HCT116 (cell line): ENCODE data around the gene SRF. TPM values are rescaled to one million over a fixed set of nuclear protein-coding genes. Genes with fewer than 3 reads are reported as not detected.

Source experiments
- ATAC-seq: fragments of 200-7000 bp; cut with Tn5 transposase; 2 replicates; pipeline ENCODE4 v1.9.1; 2020; ENCODE audit warnings: mild to moderate bottlenecking, moderate library complexity
- BruUV-seq: library from RNA; stranded (reverse); fragments of 400-500 nt; replicated peaks from 2 replicates; lab custom pipeline; 2021; lab: Mats Ljungman, UMichigan
- CTCF ChIA-PET: fragments of 300-600 bp; sonication (Branson Sonifier 250); formaldehyde crosslinking; loops from one replicate; lab custom pipeline; 2021; ENCODE audit warnings: antibody characterized with exemption; lab: Charles Lee
- POLR2A ChIA-PET: fragments of 300-600, 350-600 bp; sonication (Branson Sonifier 250); formaldehyde crosslinking; loops from one replicate; lab custom pipeline; 2021; ENCODE audit warnings: antibody characterized with exemption; lab: Charles Lee
- RAD21 ChIA-PET, 2 experiments: fragments of 300-600 bp; sonication (Branson Sonifier 250); formaldehyde crosslinking; loops; one replicate each; lab custom pipeline; 2023; ENCODE audit warnings: low total read pairs in 2 of 2; ENCODE audit not compliant: uncharacterized antibody in 2 of 2, unreplicated experiment in 2 of 2, low non-redundant PET in 1 of 2; lab: Charles Lee
- DNase-seq: peaks from one replicate; pipeline ENCODE4 v3.0.0-alpha.2; 2010; ENCODE audit warnings: low read depth, low spot score
- H2AFZ ChIP-seq: fragments of 200-600 bp; shearing (Covaris generic), sonication (generic); 2 replicates; pipeline ENCODE4 v1.6.1; 2017; ENCODE audit warnings: low read depth, mixed run types, mixed read lengths, antibody characterized with exemption, low read length; ENCODE audit not compliant: poor library complexity, severe bottlenecking
- H3K27ac ChIP-seq: 2 replicates; pipeline ENCODE4 v1.5.1; 2012; ENCODE audit warnings: low read depth, low read length
- H3K27me3 ChIP-seq: fragments of 200-600 bp; sonication (generic); 2 replicates; pipeline ENCODE4 v1.6.1; 2016; ENCODE audit warnings: mixed run types, low read length, mixed read lengths; ENCODE audit not compliant: insufficient read depth
- H3K36me3 ChIP-seq, 2 experiments: fragments of 200-500 bp in 1 of 2; fragments of 200-600 bp in 1 of 2; sonication (Bioruptor generic) in 1 of 2; sonication (generic) in 1 of 2; 2 replicates each; pipeline versions ENCODE4 v1.5.1 to v1.6.1; 2014 to 2016; ENCODE audit warnings: low read length in 2 of 2, inconsistent platforms in 1 of 2, mixed read lengths in 1 of 2, mixed run types in 1 of 2; ENCODE audit not compliant: insufficient read depth in 2 of 2, control insufficient read depth in 1 of 2
- H3K4me1 ChIP-seq, 2 experiments: fragments of 200-600 bp in 1 of 2; sonication (generic) in 1 of 2; 2 replicates each; pipeline versions ENCODE4 v1.5.1 to v1.6.1; 2012 to 2017; ENCODE audit warnings: low read length in 2 of 2, inconsistent platforms in 1 of 2, mild to moderate bottlenecking in 1 of 2, mixed read lengths in 1 of 2, mixed run types in 1 of 2, moderate library complexity in 1 of 2; ENCODE audit not compliant: insufficient read depth in 2 of 2, control insufficient read depth in 1 of 2
- H3K4me2 ChIP-seq: fragments of 200-600 bp; sonication (generic); 2 replicates; pipeline ENCODE4 v1.6.1; 2017; ENCODE audit warnings: mixed run types, low read length, mixed read lengths
- H3K4me3 ChIP-seq, 2 experiments: fragments of 200-600 bp in 1 of 2; sonication (generic) in 1 of 2; replicated peaks in 1 of 2; 2 replicates each; pipeline ENCODE4 v1.5.1; 2011 to 2016; ENCODE audit warnings: low read length in 2 of 2, control low read depth in 1 of 2, low read depth in 1 of 2, mild to moderate bottlenecking in 1 of 2, mixed read lengths in 1 of 2, mixed run types in 1 of 2
- H3K79me2 ChIP-seq: fragments of 200-600 bp; sonication (generic); 2 replicates; pipeline ENCODE4 v1.6.1; 2017; ENCODE audit warnings: mild to moderate bottlenecking, mixed run types, low read length, moderate library complexity, mixed read lengths; ENCODE audit not compliant: insufficient read depth
- H3K9ac ChIP-seq: fragments of 200-600 bp; sonication (generic); 2 replicates; pipeline ENCODE4 v1.6.1; 2016; ENCODE audit warnings: low read length, mixed read lengths
- H3K9me2 ChIP-seq: fragments of 200-600 bp; sonication (generic), shearing (Covaris generic); 2 replicates; pipeline ENCODE4 v1.6.1; 2017; ENCODE audit warnings: mixed run types, mild to moderate bottlenecking, moderate library complexity; ENCODE audit not compliant: insufficient read depth
- H3K9me3 ChIP-seq, 2 experiments: fragments of 200-500 bp in 1 of 2; fragments of 200-600 bp in 1 of 2; sonication (Bioruptor generic) in 1 of 2; sonication (generic) in 1 of 2; 2 replicates each; pipeline ENCODE4 v1.6.1; 2014 to 2017; ENCODE audit warnings: low read length in 2 of 2, mixed read lengths in 2 of 2, inconsistent platforms in 1 of 2, low read depth in 1 of 2, mild to moderate bottlenecking in 1 of 2, mixed run types in 1 of 2, moderate library complexity in 1 of 2; ENCODE audit not compliant: control insufficient read depth in 1 of 2, insufficient read depth in 1 of 2
- H4K20me1 ChIP-seq: fragments of 200-600 bp; sonication (generic), shearing (Covaris generic); 2 replicates; pipeline ENCODE4 v1.6.1; 2017; ENCODE audit warnings: mixed run types, mild to moderate bottlenecking, moderate library complexity; ENCODE audit not compliant: insufficient read depth
- CEBPB ChIP-seq: IDR thresholded peaks from 2 replicates; pipeline ENCODE4 v1.6.1; 2012; ENCODE audit warnings: low read depth
- EGR1 ChIP-seq: IDR thresholded peaks from 2 replicates; pipeline ENCODE4 v1.6.1; 2012; ENCODE audit warnings: low read depth
- ELF1 ChIP-seq: IDR thresholded peaks from 2 replicates; pipeline ENCODE4 v1.6.1; 2012; ENCODE audit warnings: low read depth, borderline replicate concordance
- EZH2 ChIP-seq: fragments of 200-600 bp; sonication (generic); IDR thresholded peaks from 2 replicates; pipeline ENCODE4 v1.6.1; 2017; ENCODE audit warnings: antibody characterized with exemption, mixed run types
- POLR2AphosphoS5 ChIP-seq: IDR thresholded peaks from 2 replicates; pipeline ENCODE4 v1.6.1; 2011; ENCODE audit warnings: mild to moderate bottlenecking, low read depth, low read length, moderate library complexity
- SP1 ChIP-seq: IDR thresholded peaks from 2 replicates; pipeline ENCODE4 v1.6.1; 2012; ENCODE audit warnings: low read depth
- ZNF274 ChIP-seq: fragments of 200-500 bp; sonication (Bioruptor generic); IDR thresholded peaks from 2 replicates; pipeline ENCODE4 v1.6.1; 2014; ENCODE audit warnings: mild to moderate bottlenecking, low read depth, low read length, inconsistent platforms
- intact Hi-C: fragments of 100-400 bp; cut with micrococcal nuclease; formaldehyde crosslinking; loops from 2 replicates; pipeline ENCODE4 v1.10.0; 2022
- total RNA-seq: library from RNA; stranded (reverse); gene quantifications from one replicate; pipeline ENCODE4 v1.2.1, GENCODE V29; 2021; ENCODE audit not compliant: unreplicated experiment
- TF ChIP-seq, protein P1 (sequence below): IDR thresholded peaks from 2 replicates; pipeline ENCODE4 v1.6.1; 2011; ENCODE audit warnings: mild to moderate bottlenecking, low read length, moderate library complexity; ENCODE audit not compliant: insufficient replicate concordance; ENCODE audit errors: extremely low read depth
- TF ChIP-seq, protein P2 (sequence below): IDR thresholded peaks from 2 replicates; pipeline ENCODE4 v1.6.1; 2012

Gene SRF
- total RNA-seq, 1 experiment from 2014 or later: 28.1 TPM

DNA sequence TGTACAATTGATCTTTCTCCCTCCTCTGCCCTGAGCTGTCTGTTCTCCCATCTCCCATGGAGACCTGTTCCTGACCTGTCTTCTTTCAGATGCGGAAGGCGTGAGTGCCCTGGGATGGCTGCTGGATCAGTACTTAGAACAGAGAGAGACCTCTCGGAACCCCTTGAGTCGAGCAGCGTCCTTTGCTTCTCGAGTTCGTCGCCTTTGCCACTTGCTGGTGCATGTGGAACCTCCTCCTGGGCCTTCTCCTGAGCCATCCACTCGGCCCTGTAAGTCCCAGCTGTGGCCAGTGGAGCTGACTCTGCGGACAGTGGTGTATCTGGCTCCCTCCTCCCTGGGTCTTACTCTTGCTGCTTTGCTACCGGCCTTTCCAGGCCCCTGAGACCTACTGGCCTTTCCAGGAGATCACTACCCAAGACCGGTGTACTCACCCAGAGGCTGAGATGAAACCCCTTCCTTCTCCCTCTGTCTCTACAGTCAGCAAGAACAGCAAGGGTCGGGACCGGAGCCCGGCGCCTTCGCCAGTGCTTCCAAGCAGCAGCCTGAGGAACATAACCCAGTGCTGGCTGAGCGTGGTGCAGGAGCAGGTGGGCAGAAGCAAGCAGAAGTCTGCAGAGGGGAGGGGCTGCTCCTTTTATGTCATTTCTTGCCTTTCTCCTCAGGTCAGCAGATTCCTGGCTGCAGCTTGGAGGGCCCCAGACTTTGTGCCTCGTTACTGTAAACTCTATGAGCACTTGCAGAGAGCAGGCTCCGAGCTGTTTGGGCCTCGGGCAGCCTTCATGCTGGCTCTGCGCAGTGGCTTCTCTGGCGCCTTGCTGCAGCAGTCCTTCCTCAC lies 33.4 kb downstream of the SRF start:
- no TSS peak for BruUV-seq
- no peak overlapping the region for H3K4me3 ChIP-seq
- POLR2A ChIA-PET: no interaction called here
- no peak overlapping the region for H2AFZ ChIP-seq
- H3K4me2 ChIP-seq: no peak overlapping the region
- no peaks in the 10 kb centered on the region for H3K79me2 ChIP-seq
- H3K9ac ChIP-seq: no peak overlapping the region
- no peak overlapping the region for H3K27ac ChIP-seq
- no peaks in the 10 kb centered on the region; a peak in 1 of 4 replicates for H3K36me3 ChIP-seq
- no peaks in the 10 kb centered on the region for H3K9me3 ChIP-seq
- no peaks in the 10 kb centered on the region for H4K20me1 ChIP-seq
- H3K9me2 ChIP-seq: no peaks in the 10 kb centered on the region
- ATAC-seq (no peak), DNase-seq (no peak)
- no peak for TF ChIP-seq SP1
- TF ChIP-seq, protein P1, sequence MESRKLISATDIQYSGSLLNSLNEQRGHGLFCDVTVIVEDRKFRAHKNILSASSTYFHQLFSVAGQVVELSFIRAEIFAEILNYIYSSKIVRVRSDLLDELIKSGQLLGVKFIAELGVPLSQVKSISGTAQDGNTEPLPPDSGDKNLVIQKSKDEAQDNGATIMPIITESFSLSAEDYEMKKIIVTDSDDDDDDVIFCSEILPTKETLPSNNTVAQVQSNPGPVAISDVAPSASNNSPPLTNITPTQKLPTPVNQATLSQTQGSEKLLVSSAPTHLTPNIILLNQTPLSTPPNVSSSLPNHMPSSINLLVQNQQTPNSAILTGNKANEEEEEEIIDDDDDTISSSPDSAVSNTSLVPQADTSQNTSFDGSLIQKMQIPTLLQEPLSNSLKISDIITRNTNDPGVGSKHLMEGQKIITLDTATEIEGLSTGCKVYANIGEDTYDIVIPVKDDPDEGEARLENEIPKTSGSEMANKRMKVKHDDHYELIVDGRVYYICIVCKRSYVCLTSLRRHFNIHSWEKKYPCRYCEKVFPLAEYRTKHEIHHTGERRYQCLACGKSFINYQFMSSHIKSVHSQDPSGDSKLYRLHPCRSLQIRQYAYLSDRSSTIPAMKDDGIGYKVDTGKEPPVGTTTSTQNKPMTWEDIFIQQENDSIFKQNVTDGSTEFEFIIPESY: no peak
- TF ChIP-seq CEBPB: no peak
- TF ChIP-seq POLR2AphosphoS5: no peak
- intact Hi-C loops: no loop called here
- CTCF ChIA-PET: no interaction called here
- no peaks in the 10 kb centered on the region for H3K4me1 ChIP-seq
- RAD21 ChIA-PET: no interaction called here
- H3K27me3 ChIP-seq: no peaks in the 10 kb centered on the region

DNA sequence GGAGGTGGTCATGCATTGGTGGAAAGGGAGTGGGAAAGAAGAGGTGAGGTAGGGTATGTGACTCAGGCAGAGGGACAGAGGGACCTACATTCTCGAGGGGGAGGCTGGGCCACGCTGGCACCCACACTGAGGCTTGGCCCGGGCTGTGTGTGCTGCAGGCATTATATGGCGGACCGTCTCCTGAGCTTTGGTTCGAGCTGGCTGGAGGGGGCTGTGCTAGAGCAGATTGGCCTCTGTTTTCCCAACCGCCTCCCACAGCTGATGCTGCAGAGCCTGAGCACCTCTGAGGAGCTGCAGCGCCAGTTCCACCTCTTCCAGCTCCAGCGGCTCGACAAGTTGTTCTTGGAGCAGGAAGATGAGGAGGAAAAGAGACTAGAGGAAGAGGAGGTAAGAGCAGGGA lies 34.8 kb downstream of the SRF start:
- no peaks in the 10 kb centered on the region for H4K20me1 ChIP-seq
- ATAC-seq (no peak), DNase-seq (no peak)
- no peaks in the 10 kb centered on the region for H3K27me3 ChIP-seq
- CTCF ChIA-PET: no interaction called here
- H2AFZ ChIP-seq: no peak overlapping the region
- no peak overlapping the region for H3K27ac ChIP-seq
- no peaks in the 10 kb centered on the region for H3K4me1 ChIP-seq
- H3K79me2 ChIP-seq: no peaks in the 10 kb centered on the region
- no peaks in the 10 kb centered on the region for H3K9me2 ChIP-seq
- H3K36me3 ChIP-seq: no peaks in the 10 kb centered on the region; a peak in 1 of 4 replicates
- intact Hi-C loops: no loop called here
- no peak overlapping the region for H3K4me2 ChIP-seq
- BruUV-seq: no TSS peak
- H3K4me3 ChIP-seq: no peak overlapping the region
- no peak overlapping the region for H3K9ac ChIP-seq
- POLR2A ChIA-PET: no interaction called here
- TF ChIP-seq EGR1 (no peak), EZH2 (no peak), ZNF274 (no peak), SP1 (no peak), ELF1 (no peak)
- TF ChIP-seq, protein P2, sequence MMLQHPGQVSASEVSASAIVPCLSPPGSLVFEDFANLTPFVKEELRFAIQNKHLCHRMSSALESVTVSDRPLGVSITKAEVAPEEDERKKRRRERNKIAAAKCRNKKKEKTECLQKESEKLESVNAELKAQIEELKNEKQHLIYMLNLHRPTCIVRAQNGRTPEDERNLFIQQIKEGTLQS: no peak
- RAD21 ChIA-PET: no interaction called here
- H3K9me3 ChIP-seq: no peaks in the 10 kb centered on the region
